ENCODE measurements around the gene DCBLD1.

- TF ChIP-seq, protein P1, sequence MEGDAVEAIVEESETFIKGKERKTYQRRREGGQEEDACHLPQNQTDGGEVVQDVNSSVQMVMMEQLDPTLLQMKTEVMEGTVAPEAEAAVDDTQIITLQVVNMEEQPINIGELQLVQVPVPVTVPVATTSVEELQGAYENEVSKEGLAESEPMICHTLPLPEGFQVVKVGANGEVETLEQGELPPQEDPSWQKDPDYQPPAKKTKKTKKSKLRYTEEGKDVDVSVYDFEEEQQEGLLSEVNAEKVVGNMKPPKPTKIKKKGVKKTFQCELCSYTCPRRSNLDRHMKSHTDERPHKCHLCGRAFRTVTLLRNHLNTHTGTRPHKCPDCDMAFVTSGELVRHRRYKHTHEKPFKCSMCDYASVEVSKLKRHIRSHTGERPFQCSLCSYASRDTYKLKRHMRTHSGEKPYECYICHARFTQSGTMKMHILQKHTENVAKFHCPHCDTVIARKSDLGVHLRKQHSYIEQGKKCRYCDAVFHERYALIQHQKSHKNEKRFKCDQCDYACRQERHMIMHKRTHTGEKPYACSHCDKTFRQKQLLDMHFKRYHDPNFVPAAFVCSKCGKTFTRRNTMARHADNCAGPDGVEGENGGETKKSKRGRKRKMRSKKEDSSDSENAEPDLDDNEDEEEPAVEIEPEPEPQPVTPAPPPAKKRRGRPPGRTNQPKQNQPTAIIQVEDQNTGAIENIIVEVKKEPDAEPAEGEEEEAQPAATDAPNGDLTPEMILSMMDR (IDR thresholded peaks at IDR 0.05): no peak
- TF ChIP-seq POLR2A (IDR thresholded peaks at IDR 0.05): no peak
Observed at GRCh38 chr6:117465691-117466090, 16.8 kb upstream of the DCBLD1 start.

Data from Peyer's patch (tissue), 4 donors.